ENCODE results near the gene NUMBL. TPM values are rescaled to one million over a fixed set of nuclear protein-coding genes. Genes with fewer than 3 reads are reported as not detected.
"Not testable (repeated sequence)": the region's sequence is repeated elsewhere in the genome, so short reads cannot be mapped to it uniquely, and the experiment has no call there.

Gene NUMBL
- total RNA-seq, 1 experiment from 2014 or later = 18.3 TPM

GRCh38 chr19:40625406-40626120, 64.9 kb downstream of the NUMBL start:
- H3K27me3 ChIP-seq (ENCODE audit: control insufficient read depth, insufficient read depth, low read length) = no peaks in the 10 kb centered on the region
- no peak for DNase-seq
- no peak overlapping the region for H3K4me3 ChIP-seq (ENCODE audit: insufficient read depth, low read depth, low read length)
- H3K36me3 ChIP-seq (replicated peaks; ENCODE audit: control insufficient read depth, insufficient read depth, low read length) = peaks cover 13% of the 10 kb centered on the region

GRCh38 chr19:40624369-40625153, 65.9 kb downstream of the NUMBL start:
- H3K36me3 ChIP-seq (replicated peaks; ENCODE audit: control insufficient read depth, insufficient read depth, low read length) = peaks cover 16% of the 10 kb centered on the region

GRCh38 chr19:40623403-40624251, 66.8 kb downstream of the NUMBL start:
- DNase-seq = peak; percentile 100
- peaks cover 22% of the 10 kb centered on the region for H3K36me3 ChIP-seq (replicated peaks; ENCODE audit: control insufficient read depth, insufficient read depth, low read length)
- no peaks in the 10 kb centered on the region for H3K27me3 ChIP-seq (ENCODE audit: control insufficient read depth, insufficient read depth, low read length)
- H3K4me3 ChIP-seq (ENCODE audit: insufficient read depth, low read depth, low read length) = peak overlapping the region; percentile 15

More at GRCh38 chr19:40624369-40625153, 65.9 kb downstream of the NUMBL start:
- not testable (repeated sequence) for H3K4me3 ChIP-seq (ENCODE audit: insufficient read depth, low read depth, low read length); DNase-seq; H3K27me3 ChIP-seq (ENCODE audit: control insufficient read depth, insufficient read depth, low read length)

GRCh38 chr19:40622773-40623075, 67.7 kb downstream of the NUMBL start:
- peak; percentile 38 for DNase-seq
- Histone ChIP-seq H3K4me3 (ENCODE audit: insufficient read depth, low read depth, low read length) (no peak overlapping the region), H3K36me3 (replicated peaks; ENCODE audit: control insufficient read depth, insufficient read depth, low read length) (peaks cover 22% of the 10 kb centered on the region), H3K27me3 (ENCODE audit: control insufficient read depth, insufficient read depth, low read length) (no peaks in the 10 kb centered on the region)

GRCh38 chr19:40621966-40622772, 68.3 kb downstream of the NUMBL start:
- Histone ChIP-seq H3K27me3 (ENCODE audit: control insufficient read depth, insufficient read depth, low read length) (no peaks in the 10 kb centered on the region), H3K4me3 (ENCODE audit: insufficient read depth, low read depth, low read length) (no peak overlapping the region), H3K36me3 (replicated peaks; ENCODE audit: control insufficient read depth, insufficient read depth, low read length) (peaks cover 22% of the 10 kb centered on the region)
- DNase-seq = peak; percentile 41

- no peak for DNase-seq
- H3K4me3 ChIP-seq (ENCODE audit: insufficient read depth, low read depth, low read length) = no peak overlapping the region
- H3K27me3 ChIP-seq (ENCODE audit: control insufficient read depth, insufficient read depth, low read length) = no peaks in the 10 kb centered on the region
- peaks cover 21% of the 10 kb centered on the region for H3K36me3 ChIP-seq (replicated peaks; ENCODE audit: control insufficient read depth, insufficient read depth, low read length)
Observed at GRCh38 chr19:40621283-40621682, 69.2 kb downstream of the NUMBL start.

- no peak overlapping the region for H3K4me3 ChIP-seq (ENCODE audit: insufficient read depth, low read depth, low read length)
- H3K27me3 ChIP-seq (ENCODE audit: control insufficient read depth, insufficient read depth, low read length) = no peaks in the 10 kb centered on the region
- no peak for DNase-seq
- H3K36me3 ChIP-seq (replicated peaks; ENCODE audit: control insufficient read depth, insufficient read depth, low read length) = peaks cover 20% of the 10 kb centered on the region
Observed at GRCh38 chr19:40620161-40620485, 70.3 kb downstream of the NUMBL start.

- Histone ChIP-seq H3K36me3 (replicated peaks; ENCODE audit: control insufficient read depth, insufficient read depth, low read length) (peaks cover 17% of the 10 kb centered on the region), H3K4me3 (ENCODE audit: insufficient read depth, low read depth, low read length) (no peak overlapping the region)
Observed at GRCh38 chr19:40619333-40620160, 70.9 kb downstream of the NUMBL start.

GRCh38 chr19:40617961-40618360, 72.5 kb downstream of the NUMBL start:
- Histone ChIP-seq H3K4me3 (ENCODE audit: insufficient read depth, low read depth, low read length) (no peak overlapping the region), H3K27me3 (ENCODE audit: control insufficient read depth, insufficient read depth, low read length) (no peaks in the 10 kb centered on the region), H3K36me3 (replicated peaks; ENCODE audit: control insufficient read depth, insufficient read depth, low read length) (peaks cover 17% of the 10 kb centered on the region)
- no peak for DNase-seq

More at GRCh38 chr19:40619333-40620160, 70.9 kb downstream of the NUMBL start:
- DNase-seq = no peak
- no peaks in the 10 kb centered on the region for H3K27me3 ChIP-seq (ENCODE audit: control insufficient read depth, insufficient read depth, low read length)

GRCh38 chr19:40616941-40617340, 73.5 kb downstream of the NUMBL start:
- peaks cover 8% of the 10 kb centered on the region for H3K27me3 ChIP-seq (ENCODE audit: control insufficient read depth, insufficient read depth, low read length)
- DNase-seq = no peak
- no peak overlapping the region for H3K4me3 ChIP-seq (ENCODE audit: insufficient read depth, low read depth, low read length)
- H3K36me3 ChIP-seq (replicated peaks; ENCODE audit: control insufficient read depth, insufficient read depth, low read length) = peaks cover 15% of the 10 kb centered on the region

- Histone ChIP-seq H3K27me3 (ENCODE audit: control insufficient read depth, insufficient read depth, low read length) (peaks cover 14% of the 10 kb centered on the region), H3K36me3 (replicated peaks; ENCODE audit: control insufficient read depth, insufficient read depth, low read length) (peaks cover 12% of the 10 kb centered on the region), H3K4me3 (ENCODE audit: insufficient read depth, low read depth, low read length) (no peak overlapping the region)
- DNase-seq = no peak
Observed at GRCh38 chr19:40616178-40616577, 74.3 kb downstream of the NUMBL start.
